ENCODE results near the gene RINT1. TPM values are rescaled to one million over a fixed set of nuclear protein-coding genes. Genes with fewer than 3 reads are reported as not detected.
"Not testable (repeated sequence)": the region's sequence is repeated elsewhere in the genome, so short reads cannot be mapped to it uniquely, and the experiment has no call there.

RINT1 gene
- total RNA-seq, 1 experiment from 2014 or later: 26.6 TPM

DNA sequence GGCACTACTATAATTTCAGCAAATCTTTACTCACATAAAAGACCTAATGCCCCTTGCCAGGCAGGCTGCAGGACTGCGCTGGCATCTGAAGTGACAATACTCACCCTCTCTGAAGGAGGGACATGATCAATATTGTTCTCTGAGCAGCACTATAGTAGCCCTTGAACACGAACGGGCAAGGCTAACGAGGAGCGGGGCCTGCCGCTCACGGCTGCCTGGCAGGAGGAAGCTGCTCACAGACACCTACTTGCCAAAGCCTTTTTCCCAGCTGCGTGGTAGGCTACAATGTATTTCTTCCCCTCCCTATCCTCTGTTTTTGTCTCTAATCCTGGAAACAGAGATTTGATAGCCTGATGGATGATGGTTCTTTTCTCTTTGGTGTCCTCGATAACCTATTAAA is 29.8 kb upstream of the RINT1 start:
- Mint-ChIP-seq H3K4me1 (no peaks in the 10 kb centered on the region), H3K36me3 (peaks cover 66% of the 10 kb centered on the region), H3K4me3 (no peak overlapping the region), H3K27ac (no peak overlapping the region), H3K9me3 (no peaks in the 10 kb centered on the region), H3K27me3 (ENCODE audit: low read depth) (no peaks in the 10 kb centered on the region)
- no peak for DNase-seq (ENCODE audit: low spot score)
- TF ChIP-seq, protein P1, sequence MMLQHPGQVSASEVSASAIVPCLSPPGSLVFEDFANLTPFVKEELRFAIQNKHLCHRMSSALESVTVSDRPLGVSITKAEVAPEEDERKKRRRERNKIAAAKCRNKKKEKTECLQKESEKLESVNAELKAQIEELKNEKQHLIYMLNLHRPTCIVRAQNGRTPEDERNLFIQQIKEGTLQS (CRISPR knock-in tag; conservative IDR thresholded peaks at IDR 0.05): no peak
- TF ChIP-seq OVOL2 (CRISPR knock-in tag; IDR thresholded peaks at IDR 0.05; ENCODE audit: borderline replicate concordance) (no peak), KAT7 (CRISPR knock-in tag; IDR thresholded peaks at IDR 0.05; ENCODE audit: borderline replicate concordance) (no peak), JUN (CRISPR knock-in tag; IDR thresholded peaks at IDR 0.05) (no peak), ZNF317 (CRISPR knock-in tag; IDR thresholded peaks at IDR 0.05; ENCODE audit: borderline replicate concordance, low read depth) (no peak), ZNF416 (CRISPR knock-in tag; IDR thresholded peaks at IDR 0.05) (no peak), NR3C1 (CRISPR knock-in tag; conservative IDR thresholded peaks at IDR 0.05; ENCODE audit: low read depth) (no peak), NFYB (CRISPR knock-in tag; conservative IDR thresholded peaks at IDR 0.05; ENCODE audit: low read depth) (no peak), HMGA2 (CRISPR knock-in tag; IDR thresholded peaks at IDR 0.05) (no peak), SOX15 (CRISPR knock-in tag; IDR thresholded peaks at IDR 0.05) (no peak), ZNF121 (CRISPR knock-in tag; IDR thresholded peaks at IDR 0.05) (no peak)
- TF ChIP-seq, protein P2, sequence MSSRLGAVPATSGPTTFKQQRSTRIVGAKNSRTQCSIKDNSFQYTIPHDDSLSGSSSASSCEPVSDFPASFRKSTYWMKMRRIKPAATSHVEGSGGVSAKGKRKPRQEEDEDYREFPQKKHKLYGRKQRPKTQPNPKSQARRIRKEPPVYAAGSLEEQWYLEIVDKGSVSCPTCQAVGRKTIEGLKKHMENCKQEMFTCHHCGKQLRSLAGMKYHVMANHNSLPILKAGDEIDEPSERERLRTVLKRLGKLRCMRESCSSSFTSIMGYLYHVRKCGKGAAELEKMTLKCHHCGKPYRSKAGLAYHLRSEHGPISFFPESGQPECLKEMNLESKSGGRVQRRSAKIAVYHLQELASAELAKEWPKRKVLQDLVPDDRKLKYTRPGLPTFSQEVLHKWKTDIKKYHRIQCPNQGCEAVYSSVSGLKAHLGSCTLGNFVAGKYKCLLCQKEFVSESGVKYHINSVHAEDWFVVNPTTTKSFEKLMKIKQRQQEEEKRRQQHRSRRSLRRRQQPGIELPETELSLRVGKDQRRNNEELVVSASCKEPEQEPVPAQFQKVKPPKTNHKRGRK (CRISPR knock-in tag; IDR thresholded peaks at IDR 0.05; ENCODE audit: borderline replicate concordance): no peak
- TF ChIP-seq, protein P3, sequence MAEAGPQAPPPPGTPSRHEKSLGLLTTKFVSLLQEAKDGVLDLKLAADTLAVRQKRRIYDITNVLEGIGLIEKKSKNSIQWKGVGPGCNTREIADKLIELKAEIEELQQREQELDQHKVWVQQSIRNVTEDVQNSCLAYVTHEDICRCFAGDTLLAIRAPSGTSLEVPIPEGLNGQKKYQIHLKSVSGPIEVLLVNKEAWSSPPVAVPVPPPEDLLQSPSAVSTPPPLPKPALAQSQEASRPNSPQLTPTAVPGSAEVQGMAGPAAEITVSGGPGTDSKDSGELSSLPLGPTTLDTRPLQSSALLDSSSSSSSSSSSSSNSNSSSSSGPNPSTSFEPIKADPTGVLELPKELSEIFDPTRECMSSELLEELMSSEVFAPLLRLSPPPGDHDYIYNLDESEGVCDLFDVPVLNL (CRISPR knock-in tag; IDR thresholded peaks at IDR 0.05; ENCODE audit: borderline replicate concordance, low read depth): no peak
- no peak for ATAC-seq
- CTCF ChIA-PET: no interaction called here
- POLR2A ChIA-PET: no interaction called here

DNA sequence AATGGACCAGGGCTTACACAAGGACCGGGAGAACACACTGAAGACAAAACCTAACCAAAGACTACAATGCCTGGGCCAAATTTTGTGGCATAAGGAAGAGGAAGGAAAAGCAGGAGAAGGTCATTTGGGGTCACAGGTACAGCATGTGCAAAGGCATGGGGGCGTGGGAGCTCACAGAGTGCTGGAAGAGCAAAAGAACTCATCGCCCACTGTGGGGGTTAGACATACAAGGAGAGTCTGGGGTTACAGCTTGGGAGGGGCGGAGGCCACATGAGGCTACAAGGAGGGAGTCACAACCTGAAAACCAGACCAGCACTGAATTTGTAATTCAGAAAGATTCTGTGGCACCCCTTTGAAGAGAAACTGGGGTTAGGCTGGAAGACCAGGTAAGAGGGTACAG is 19.6 kb upstream of the RINT1 start:
- Mint-ChIP-seq H3K9me3 (no peaks in the 10 kb centered on the region), H3K27ac (peak overlapping the region; percentile 75), H3K4me1 (peaks cover 2% of the 10 kb centered on the region; the same call in 1 of the 2 replicates), H3K27me3 (ENCODE audit: low read depth) (no peaks in the 10 kb centered on the region), H3K4me3 (no peak overlapping the region), H3K36me3 (peaks cover 37% of the 10 kb centered on the region)
- DNase-seq (ENCODE audit: low spot score): no peak
- no peak for TF ChIP-seq GTF2I (CRISPR knock-in tag; conservative IDR thresholded peaks at IDR 0.05)
- TF ChIP-seq, protein P1 (CRISPR knock-in tag; conservative IDR thresholded peaks at IDR 0.05): no peak
- TF ChIP-seq ETV6 (CRISPR knock-in tag; IDR thresholded peaks at IDR 0.05): no peak
- ATAC-seq: no peak
- ChIA-PET POLR2A (no interaction called here), CTCF (interaction anchor here (1.3 kb wide), 1 partner anchor 19 kb away, joined by 4 read pairs; the partner anchor contains the start of gene RINT1)

DNA sequence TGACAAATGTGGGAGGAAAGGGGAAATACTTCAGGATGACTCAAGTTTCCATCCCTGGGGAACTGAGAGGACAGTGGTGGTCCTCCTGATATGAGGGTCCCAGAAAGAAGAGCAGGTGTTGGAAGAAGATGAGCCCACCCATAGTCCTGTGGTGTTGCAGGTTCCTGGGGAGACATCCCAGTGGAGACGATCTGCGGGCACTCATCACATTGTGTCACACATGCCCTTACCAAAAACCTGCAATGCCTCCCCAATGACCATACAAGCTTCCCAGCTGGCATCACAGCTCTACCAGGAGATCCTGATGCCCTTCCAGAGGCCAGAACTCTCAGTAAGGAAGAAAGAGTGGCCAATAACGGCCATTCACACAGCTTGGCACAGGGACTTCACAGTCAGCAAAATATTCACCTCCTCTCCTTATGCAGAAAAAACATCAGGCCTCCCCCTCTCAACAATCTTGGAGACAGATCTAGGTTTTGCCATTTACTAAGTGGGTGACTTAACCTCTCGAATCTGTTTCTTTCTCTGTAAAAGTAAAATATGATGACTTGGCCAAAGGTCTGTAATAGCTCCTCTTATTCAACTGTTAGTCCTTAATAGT is 19.0 kb upstream of the RINT1 start:
- H3K4me3 Mint-ChIP-seq: no peak overlapping the region
- peak overlapping the region; percentile 75 for H3K27ac Mint-ChIP-seq
- ChIA-PET CTCF (interaction anchor here (1.3 kb wide), 1 partner anchor 19 kb away, joined by 4 read pairs; the partner anchor contains the start of gene RINT1), POLR2A (no interaction called here)
- no peaks in the 10 kb centered on the region for H3K9me3 Mint-ChIP-seq
- ATAC-seq: no peak
- H3K4me1 Mint-ChIP-seq: peaks cover 2% of the 10 kb centered on the region; the same call in 1 of the 2 replicates
- H3K36me3 Mint-ChIP-seq: peaks cover 36% of the 10 kb centered on the region
- TF ChIP-seq CREM (CRISPR knock-in tag; IDR thresholded peaks at IDR 0.05): no peak
- TF ChIP-seq, protein P4, sequence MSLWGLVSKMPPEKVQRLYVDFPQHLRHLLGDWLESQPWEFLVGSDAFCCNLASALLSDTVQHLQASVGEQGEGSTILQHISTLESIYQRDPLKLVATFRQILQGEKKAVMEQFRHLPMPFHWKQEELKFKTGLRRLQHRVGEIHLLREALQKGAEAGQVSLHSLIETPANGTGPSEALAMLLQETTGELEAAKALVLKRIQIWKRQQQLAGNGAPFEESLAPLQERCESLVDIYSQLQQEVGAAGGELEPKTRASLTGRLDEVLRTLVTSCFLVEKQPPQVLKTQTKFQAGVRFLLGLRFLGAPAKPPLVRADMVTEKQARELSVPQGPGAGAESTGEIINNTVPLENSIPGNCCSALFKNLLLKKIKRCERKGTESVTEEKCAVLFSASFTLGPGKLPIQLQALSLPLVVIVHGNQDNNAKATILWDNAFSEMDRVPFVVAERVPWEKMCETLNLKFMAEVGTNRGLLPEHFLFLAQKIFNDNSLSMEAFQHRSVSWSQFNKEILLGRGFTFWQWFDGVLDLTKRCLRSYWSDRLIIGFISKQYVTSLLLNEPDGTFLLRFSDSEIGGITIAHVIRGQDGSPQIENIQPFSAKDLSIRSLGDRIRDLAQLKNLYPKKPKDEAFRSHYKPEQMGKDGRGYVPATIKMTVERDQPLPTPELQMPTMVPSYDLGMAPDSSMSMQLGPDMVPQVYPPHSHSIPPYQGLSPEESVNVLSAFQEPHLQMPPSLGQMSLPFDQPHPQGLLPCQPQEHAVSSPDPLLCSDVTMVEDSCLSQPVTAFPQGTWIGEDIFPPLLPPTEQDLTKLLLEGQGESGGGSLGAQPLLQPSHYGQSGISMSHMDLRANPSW (CRISPR knock-in tag; conservative IDR thresholded peaks at IDR 0.05; ENCODE audit: low read depth): no peak
- TF ChIP-seq ZNF121 (CRISPR knock-in tag; IDR thresholded peaks at IDR 0.05): no peak
- TF ChIP-seq, protein P5, sequence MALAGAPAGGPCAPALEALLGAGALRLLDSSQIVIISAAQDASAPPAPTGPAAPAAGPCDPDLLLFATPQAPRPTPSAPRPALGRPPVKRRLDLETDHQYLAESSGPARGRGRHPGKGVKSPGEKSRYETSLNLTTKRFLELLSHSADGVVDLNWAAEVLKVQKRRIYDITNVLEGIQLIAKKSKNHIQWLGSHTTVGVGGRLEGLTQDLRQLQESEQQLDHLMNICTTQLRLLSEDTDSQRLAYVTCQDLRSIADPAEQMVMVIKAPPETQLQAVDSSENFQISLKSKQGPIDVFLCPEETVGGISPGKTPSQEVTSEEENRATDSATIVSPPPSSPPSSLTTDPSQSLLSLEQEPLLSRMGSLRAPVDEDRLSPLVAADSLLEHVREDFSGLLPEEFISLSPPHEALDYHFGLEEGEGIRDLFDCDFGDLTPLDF (CRISPR knock-in tag; IDR thresholded peaks at IDR 0.05): no peak
- TF ChIP-seq ETV6 (CRISPR knock-in tag; IDR thresholded peaks at IDR 0.05): no peak
- no peak for DNase-seq (ENCODE audit: low spot score)
- H3K27me3 Mint-ChIP-seq (ENCODE audit: low read depth): no peaks in the 10 kb centered on the region

DNA sequence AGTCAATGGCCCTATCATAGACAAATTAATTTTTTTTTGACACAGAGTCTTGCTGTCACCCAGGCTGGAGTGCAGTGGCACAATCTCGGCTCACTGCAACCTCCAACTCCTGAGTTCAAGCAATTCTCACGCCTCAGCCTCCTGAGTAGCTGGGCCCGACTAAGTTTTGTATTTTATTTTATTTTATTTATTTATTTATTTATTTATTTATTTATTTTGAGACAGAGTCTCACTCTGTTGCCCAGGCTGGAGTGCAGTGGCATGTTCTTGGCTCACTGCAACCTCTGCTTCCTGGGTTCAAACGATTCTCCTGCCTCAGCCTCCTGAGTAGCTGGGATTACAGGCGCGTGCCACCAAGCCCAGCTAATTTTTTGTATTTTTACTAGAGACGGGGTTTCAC is 16.4 kb upstream of the RINT1 start:
- CTCF ChIA-PET; H3K27me3 Mint-ChIP-seq (ENCODE audit: low read depth); POLR2A ChIA-PET; H3K9me3 Mint-ChIP-seq; ATAC-seq; H3K27ac Mint-ChIP-seq; H3K4me3 Mint-ChIP-seq; H3K4me1 Mint-ChIP-seq; DNase-seq (ENCODE audit: low spot score): not testable (repeated sequence)
- peaks cover 39% of the 10 kb centered on the region for H3K36me3 Mint-ChIP-seq

Measured in WTC11 (cell line).